OCI-LY7 (cell line): ENCODE data around the gene PCK1. TPM values are rescaled to one million over a fixed set of nuclear protein-coding genes. Genes with fewer than 3 reads are reported as not detected.

ENCODE experiments used
- BruUV-seq: library from RNA; stranded (reverse); fragments of 400-500 nt; replicated peaks from 2 replicates; lab custom pipeline; 2021; lab: Mats Ljungman, UMichigan
- CTCF ChIA-PET: fragments of 300-600 bp; sonication (Branson Sonifier 250); formaldehyde crosslinking; loops from one replicate; lab custom pipeline; 2022; ENCODE audit warnings: antibody characterized with exemption; ENCODE audit not compliant: unreplicated experiment; lab: Charles Lee
- POLR2A ChIA-PET: fragments of 300-600 bp; sonication (Branson Sonifier 250); formaldehyde crosslinking; loops from one replicate; lab custom pipeline; 2022; ENCODE audit warnings: antibody characterized with exemption; lab: Charles Lee
- DNase-seq: peaks from one replicate; pipeline ENCODE4 v3.0.0-alpha.2; 2015; ENCODE audit warnings: low spot score
- H2AFZ ChIP-seq: fragments of 200-600 bp; sonication (generic), shearing (Covaris generic); 2 replicates; pipeline ENCODE4 v1.6.1; 2014; ENCODE audit warnings: mild to moderate bottlenecking, antibody characterized with exemption, low read length, moderate library complexity
- H3K27ac ChIP-seq: fragments of 200-600 bp; sonication (generic); 2 replicates; pipeline ENCODE4 v1.5.1; 2014; ENCODE audit warnings: mixed run types, low read depth, mild to moderate bottlenecking, moderate library complexity, low read length, inconsistent platforms; ENCODE audit not compliant: poor library complexity, severe bottlenecking
- H3K36me3 ChIP-seq: fragments of 200-600 bp; sonication (generic); 2 replicates; pipeline ENCODE4 v1.6.1; 2014; ENCODE audit warnings: mild to moderate bottlenecking, antibody characterized with exemption, low read length, moderate library complexity, mixed read lengths; ENCODE audit not compliant: insufficient read depth
- H3K4me1 ChIP-seq: fragments of 200-600 bp; sonication (generic); 2 replicates; pipeline ENCODE4 v1.5.1; 2014; ENCODE audit warnings: mild to moderate bottlenecking, low read length; ENCODE audit not compliant: insufficient read depth, poor library complexity, severe bottlenecking
- H3K4me2 ChIP-seq: fragments of 200-600 bp; sonication (generic); 2 replicates; pipeline ENCODE4 v1.6.1; 2014; ENCODE audit warnings: mild to moderate bottlenecking, low read length
- H3K4me3 ChIP-seq: fragments of 200-600 bp; sonication (generic); 2 replicates; pipeline ENCODE4 v1.5.1; 2014; ENCODE audit warnings: mild to moderate bottlenecking, low read depth, low read length; ENCODE audit not compliant: poor library complexity, severe bottlenecking
- H3K79me2 ChIP-seq: fragments of 200-600 bp; sonication (generic); 2 replicates; pipeline ENCODE4 v1.6.1; 2016; ENCODE audit warnings: low read depth, mild to moderate bottlenecking, low read length, moderate library complexity, mixed read lengths; ENCODE audit not compliant: insufficient read depth
- H3K9me2 ChIP-seq: fragments of 200-600 bp; sonication (generic); 2 replicates; pipeline ENCODE4 v1.6.1; 2016; ENCODE audit warnings: mild to moderate bottlenecking, low read length, mixed read lengths; ENCODE audit not compliant: insufficient read depth
- H3K9me3 ChIP-seq: fragments of 200-600 bp; sonication (generic); 2 replicates; pipeline ENCODE4 v1.6.1; 2014; ENCODE audit warnings: mild to moderate bottlenecking, mixed run types, low read length, mixed read lengths
- H4K20me1 ChIP-seq: fragments of 200-600 bp; sonication (generic); 2 replicates; pipeline ENCODE4 v1.6.1; 2014; ENCODE audit warnings: mild to moderate bottlenecking, antibody characterized with exemption, low read length, moderate library complexity, mixed read lengths; ENCODE audit not compliant: insufficient read depth
- CTCF ChIP-seq: fragments of 200-600 bp; sonication (generic); conservative IDR thresholded peaks from 2 replicates; pipeline ENCODE4 v1.5.1; 2014; ENCODE audit warnings: mild to moderate bottlenecking, antibody characterized with exemption, low read length, moderate library complexity, mixed read lengths
- EZH2phosphoT487 ChIP-seq: fragments of 200-600 bp; sonication (generic); IDR thresholded peaks from 2 replicates; pipeline ENCODE4 v1.6.1; 2018; ENCODE audit warnings: low read depth, borderline replicate concordance, mild to moderate bottlenecking, mixed run types, antibody characterized with exemption, low read length, moderate library complexity, mixed read lengths
- intact Hi-C: fragments of 100-400 bp; cut with micrococcal nuclease; formaldehyde crosslinking; loops from one replicate; pipeline ENCODE4 v1.10.0; 2022; ENCODE audit not compliant: unreplicated experiment
- total RNA-seq, 2 experiments: library from RNA; depleted of rRNA in 1 of 2; stranded (reverse); fragments of >200 nt in 1 of 2; shearing (Covaris generic) in 1 of 2; gene quantifications; 2 replicates each; pipeline ENCODE4 v1.2.3, GENCODE V29; 2014 to 2022

Gene PCK1
- total RNA-seq, 2 experiments from 2014 or later, result 6.9 to 13.0 TPM

DNA sequence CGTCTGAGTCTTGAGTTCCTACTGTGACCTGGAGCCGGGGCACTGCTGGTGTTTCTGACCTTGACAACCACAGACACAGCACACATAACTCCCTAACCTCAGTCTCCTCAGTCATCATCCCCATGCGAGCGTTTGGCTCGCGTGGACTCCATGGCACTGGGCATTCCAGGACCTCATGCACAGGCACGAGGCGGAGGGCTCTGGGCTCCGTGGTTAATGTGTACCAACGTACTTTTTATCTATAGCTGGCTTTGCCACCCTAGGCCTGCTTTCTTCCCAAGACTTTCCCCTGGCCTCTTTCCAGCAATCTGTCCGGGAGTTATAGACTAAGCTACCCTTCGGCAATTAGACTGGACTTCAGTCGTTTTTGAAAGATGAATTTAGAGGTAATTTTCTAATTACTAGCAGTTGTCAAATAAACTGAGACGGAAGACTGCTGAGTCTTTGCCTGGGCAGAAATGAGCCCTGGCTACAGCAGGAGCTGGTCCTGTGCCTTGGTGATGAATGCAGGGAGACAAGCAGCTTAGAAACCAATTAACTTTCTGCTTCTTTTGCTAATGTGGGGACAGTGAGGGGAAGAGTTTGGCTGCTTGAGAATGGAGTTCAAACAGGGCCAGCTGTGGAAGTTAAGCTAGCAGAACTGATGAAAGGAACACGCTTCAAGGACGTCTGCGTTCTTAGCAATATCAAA, 19.9 kb upstream of the PCK1 start:
- Histone ChIP-seq H3K27ac (no peak overlapping the region), H2AFZ (no peak overlapping the region), H3K4me1 (no peaks in the 10 kb centered on the region), H3K9me2 (no peaks in the 10 kb centered on the region), H3K4me3 (no peak overlapping the region), H3K79me2 (no peaks in the 10 kb centered on the region), H4K20me1 (no peaks in the 10 kb centered on the region), H3K36me3 (no peaks in the 10 kb centered on the region), H3K4me2 (no peak overlapping the region), H3K9me3 (no peaks in the 10 kb centered on the region)
- no peak for DNase-seq
- ChIA-PET CTCF (no interaction called here), POLR2A (interaction anchor here (0.6 to 0.8 kb wide), 2 partner anchors 21 to 59 kb away, joined by 3 read pairs; no protein-coding TSS in a partner anchor)
- TF ChIP-seq CTCF, result no peak
- no peak for TF ChIP-seq EZH2phosphoT487
- BruUV-seq, result no TSS peak
- intact Hi-C loops, result no loop called here

DNA sequence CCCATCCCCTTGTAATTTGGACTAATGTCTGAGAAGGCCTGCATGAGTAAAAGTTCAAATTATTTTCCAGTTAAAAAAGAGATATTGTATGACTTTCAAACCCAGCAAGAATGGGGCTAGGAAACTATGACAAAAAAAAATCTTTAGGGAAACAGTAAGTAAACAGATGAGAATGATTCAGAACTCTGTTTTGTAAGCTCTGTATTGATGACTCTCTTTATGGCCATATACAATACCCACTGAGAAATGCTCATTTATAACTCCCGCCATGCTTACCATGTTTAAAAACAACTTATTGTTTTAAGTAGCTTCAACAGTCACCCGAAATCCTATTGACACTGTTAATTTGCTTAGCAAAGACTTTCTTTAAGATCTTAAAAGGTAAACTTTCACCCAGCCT, 17.2 kb upstream of the PCK1 start:
- TF ChIP-seq CTCF, result no peak
- TF ChIP-seq EZH2phosphoT487, result no peak
- Histone ChIP-seq H3K4me3 (no peak overlapping the region), H3K9me3 (no peaks in the 10 kb centered on the region), H3K27ac (no peak overlapping the region), H3K36me3 (no peaks in the 10 kb centered on the region), H4K20me1 (no peaks in the 10 kb centered on the region), H3K9me2 (no peaks in the 10 kb centered on the region), H3K4me2 (no peak overlapping the region), H3K79me2 (no peaks in the 10 kb centered on the region), H2AFZ (no peak overlapping the region), H3K4me1 (no peaks in the 10 kb centered on the region)
- no peak for DNase-seq
- TSS peak; percentile 12 for BruUV-seq
- ChIA-PET POLR2A (no interaction called here), CTCF (interaction anchor here (1.1 kb wide), 1 partner anchor 22 kb away, joined by 3 read pairs; no protein-coding TSS in a partner anchor)
- intact Hi-C loops, result no loop called here

DNA sequence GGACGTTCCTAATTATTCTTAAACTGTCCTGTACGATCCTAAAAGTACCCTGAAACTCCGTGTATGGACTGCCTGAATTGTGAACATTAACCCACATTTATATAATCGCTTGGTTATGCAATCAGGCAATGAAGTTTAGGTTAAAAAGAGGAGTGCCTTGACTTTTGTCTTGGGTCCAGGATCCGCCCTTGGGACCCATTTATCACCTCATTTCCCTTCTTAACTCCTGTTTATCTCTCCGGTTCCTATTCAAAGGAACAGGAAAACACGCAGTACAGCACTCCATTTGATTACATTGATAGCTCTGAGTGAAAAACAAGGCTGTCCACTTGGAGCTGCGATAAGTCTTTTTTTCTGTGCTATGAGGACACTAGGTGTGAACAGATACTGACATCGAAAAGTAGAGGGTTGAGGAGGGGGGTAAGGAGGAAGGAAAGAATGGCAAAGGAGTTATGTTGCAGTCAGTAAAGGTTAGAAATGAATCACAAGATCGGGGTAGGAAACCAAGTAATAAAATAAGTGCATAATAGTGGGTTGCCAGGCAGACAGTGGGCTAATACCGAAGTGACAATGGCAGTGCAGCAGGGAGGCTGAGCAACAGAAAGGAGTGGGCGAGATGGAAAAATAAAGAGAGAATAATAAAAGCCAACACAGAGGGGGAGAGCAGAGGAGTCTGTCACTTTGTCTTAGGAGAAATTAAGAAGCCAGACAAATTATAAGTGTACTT, 15.9 kb upstream of the PCK1 start:
- no peaks in the 10 kb centered on the region for H3K79me2 ChIP-seq
- no peak overlapping the region for H3K4me2 ChIP-seq
- no TSS peak for BruUV-seq
- no peak overlapping the region for H3K4me3 ChIP-seq
- H2AFZ ChIP-seq, result no peak overlapping the region
- intact Hi-C loops, result no loop called here
- no peaks in the 10 kb centered on the region for H3K9me2 ChIP-seq
- CTCF ChIA-PET, result no interaction called here
- H4K20me1 ChIP-seq, result no peaks in the 10 kb centered on the region
- H3K4me1 ChIP-seq, result no peaks in the 10 kb centered on the region
- POLR2A ChIA-PET, result no interaction called here
- H3K27ac ChIP-seq, result no peak overlapping the region
- DNase-seq, result no peak
- TF ChIP-seq EZH2phosphoT487 (no peak), CTCF (no peak)
- no peaks in the 10 kb centered on the region for H3K9me3 ChIP-seq
- H3K36me3 ChIP-seq, result no peaks in the 10 kb centered on the region
